GM19452 (cell line): Measurements from ENCODE around the gene ATP11A.
"Not testable (repeated sequence)": the region's sequence is repeated elsewhere in the genome, so short reads cannot be mapped to it uniquely, and the experiment has no call there.

ENCODE experiments used
- ATAC-seq: cut with Tn5 transposase; IDR thresholded peaks from one replicate; pipeline ENCODE4 v1.9.1; 2021; ENCODE audit not compliant: unreplicated experiment

The ATP11A gene

DNA sequence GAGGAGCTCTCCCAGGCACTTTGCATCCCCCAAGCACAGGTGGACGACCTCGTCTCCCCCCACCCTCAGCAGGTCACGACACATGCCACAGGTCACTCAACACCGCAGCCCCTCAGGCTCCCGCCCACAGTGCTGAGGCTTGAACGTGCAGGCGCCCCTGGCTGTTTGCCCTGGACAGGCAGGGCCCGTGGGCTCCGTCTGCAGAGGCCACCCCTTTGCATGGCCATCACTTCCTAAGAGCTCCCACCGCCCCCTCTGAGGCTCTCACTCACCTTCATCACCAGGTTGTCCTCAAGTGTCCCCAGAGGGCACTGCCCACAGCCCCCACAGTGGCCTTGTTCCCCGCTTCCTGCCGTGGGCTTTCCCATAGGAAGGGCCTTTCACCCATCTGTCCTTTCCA, 147.1 kb downstream of the ATP11A start:
- no peak for ATAC-seq

DNA sequence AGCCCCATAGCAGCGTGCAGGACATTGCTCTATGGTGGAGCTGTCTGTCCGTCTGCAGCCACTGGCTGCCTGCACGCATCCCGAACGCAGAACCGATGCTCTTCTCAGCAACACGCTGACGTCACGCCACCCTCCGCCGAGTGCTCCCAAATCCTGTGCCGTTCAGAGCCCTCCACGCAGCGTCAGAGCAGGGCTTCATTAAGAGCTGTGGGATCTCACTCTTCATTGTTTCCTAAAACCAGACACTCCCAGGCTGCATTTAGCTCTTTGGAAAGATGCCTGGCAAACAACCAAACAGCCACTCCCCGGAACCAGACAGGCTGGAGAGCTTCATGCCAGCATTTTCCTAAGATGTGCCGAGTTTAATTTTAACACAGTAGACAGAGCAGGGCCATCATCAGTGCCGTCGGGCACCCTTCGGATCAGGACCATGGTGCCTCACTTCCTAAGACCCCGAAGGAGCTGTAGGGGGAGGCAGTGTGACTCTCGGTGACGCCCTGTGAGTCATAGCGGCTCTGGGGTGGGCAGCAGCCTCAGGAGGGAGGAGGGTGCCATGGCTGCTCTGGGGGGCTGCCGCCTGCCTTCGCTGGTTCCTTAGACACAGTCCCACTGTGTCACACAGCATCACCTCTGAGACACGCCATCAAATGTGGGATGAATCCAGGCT, 147.7 kb downstream of the ATP11A start:
- no peak for ATAC-seq

DNA sequence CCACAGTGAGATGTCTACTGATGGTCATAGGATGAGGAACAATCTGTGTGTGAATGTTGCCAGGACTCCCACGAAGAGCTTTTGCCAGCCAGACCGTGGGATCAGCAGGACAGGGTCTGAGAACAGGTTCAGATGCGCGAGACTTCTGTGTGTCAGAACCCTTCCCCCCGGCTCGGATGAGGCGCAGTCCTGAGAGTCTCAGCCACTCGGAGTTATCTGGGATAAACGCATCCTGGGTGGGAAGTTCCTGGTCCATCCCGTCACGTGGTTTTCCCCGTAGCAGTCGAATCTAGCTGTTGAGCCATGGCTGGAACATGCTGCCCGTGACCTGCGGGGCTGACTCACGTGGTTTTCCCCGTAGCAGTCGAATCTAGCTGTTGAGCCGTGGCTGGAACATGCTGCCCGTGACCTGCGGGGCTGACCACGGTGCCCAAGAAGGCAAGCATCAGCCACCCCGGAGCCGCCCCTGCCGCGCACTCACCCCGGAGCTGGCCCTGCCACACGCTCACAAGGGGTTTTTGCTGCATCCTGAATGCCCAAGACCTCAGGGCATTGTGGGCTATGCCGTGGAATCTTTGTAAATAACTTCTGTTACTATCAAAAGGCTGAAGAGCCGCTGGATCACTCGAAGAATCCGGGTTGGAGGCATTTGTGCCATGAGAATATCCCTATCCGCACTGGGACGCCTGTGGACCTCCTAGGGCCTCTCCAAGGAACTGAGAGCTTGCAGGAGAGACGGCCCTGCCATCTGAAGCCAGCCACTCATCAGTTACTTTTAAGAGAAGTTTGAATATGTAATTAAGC, 148.4 kb downstream of the ATP11A start:
- no peak for ATAC-seq

DNA sequence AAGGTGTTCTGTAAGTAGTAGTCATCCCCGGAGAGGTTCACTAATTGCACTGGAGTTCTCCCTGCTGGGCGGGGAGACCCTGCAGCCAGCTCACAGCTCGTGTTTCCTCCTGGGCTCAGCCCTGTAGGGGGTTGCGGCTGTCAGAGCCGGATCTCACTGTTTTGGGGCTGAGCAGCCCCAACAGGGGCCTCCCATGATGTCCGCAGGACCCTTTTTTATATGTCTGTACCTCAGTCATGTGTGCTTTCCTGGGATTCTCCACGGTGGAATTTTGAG, 148.9 kb downstream of the ATP11A start:
- ATAC-seq, result no peak

GRCh38 chr13:112839356-112840105, 149.7 kb downstream of the ATP11A start:
- no peak for ATAC-seq

- ATAC-seq, result no peak
These were observed 150.8 kb downstream of the ATP11A start for GRCh38 chr13:112840472-112841302.

DNA sequence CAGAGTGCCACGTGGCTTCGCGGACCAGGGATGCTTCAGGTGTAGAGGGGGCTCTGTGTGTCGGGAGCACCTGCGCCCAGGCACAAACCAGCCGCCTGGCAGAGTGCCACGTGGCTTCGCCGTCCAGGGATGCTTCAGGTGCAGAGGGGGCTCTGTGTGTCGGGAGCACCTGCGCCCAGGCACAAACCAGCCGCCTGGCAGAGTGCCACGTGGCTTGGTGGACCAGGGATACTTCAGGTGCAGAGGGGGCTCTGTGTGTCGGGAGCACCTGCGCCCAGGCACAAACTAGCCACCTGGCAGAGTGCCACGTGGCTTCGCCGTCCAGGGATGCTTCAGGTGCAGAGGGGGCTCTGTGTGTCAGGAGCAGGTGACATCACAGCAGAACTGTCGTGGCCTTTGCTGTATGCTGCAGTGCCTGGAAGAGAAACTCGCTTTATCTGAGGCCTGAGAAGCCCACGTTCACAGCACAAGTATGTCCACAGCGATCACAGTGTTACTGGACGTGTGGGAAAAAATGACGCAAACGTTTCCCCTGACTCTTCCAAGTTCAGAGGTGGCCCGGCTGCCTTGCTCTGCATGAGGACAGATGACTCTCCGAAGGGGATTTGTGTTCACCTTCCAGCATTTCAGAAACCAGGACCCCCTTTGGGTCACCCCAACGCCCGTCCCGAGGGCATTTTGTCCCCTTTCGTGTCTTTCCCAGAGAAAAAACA, 151.6 kb downstream of the ATP11A start:
- not testable (repeated sequence) for ATAC-seq

DNA sequence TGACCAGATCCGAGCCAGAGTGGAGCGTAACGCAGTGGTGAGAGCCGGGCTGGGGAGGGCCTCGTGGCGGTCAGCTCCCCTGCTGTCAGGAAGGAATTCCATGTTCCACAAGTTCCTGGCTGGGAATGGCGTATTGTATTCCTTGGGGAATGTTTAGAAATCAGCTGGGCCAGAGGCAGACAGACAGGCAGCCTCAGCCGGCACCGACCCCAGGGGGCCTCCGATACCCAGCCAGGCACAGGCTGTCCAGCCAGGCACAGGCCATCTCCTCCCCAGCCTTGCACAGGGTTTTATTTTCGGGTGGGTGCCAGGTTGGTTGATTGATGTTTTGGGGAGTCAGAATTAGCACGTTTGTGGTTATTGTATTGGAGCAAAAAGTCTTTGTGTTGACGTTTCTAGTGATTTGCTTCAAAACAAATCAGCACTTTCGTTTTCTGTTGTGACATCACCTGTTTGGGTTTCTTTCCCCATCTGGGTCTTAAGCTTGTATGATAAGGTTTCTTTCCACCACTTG, 152.6 kb downstream of the ATP11A start:
- ATAC-seq, result no peak

DNA sequence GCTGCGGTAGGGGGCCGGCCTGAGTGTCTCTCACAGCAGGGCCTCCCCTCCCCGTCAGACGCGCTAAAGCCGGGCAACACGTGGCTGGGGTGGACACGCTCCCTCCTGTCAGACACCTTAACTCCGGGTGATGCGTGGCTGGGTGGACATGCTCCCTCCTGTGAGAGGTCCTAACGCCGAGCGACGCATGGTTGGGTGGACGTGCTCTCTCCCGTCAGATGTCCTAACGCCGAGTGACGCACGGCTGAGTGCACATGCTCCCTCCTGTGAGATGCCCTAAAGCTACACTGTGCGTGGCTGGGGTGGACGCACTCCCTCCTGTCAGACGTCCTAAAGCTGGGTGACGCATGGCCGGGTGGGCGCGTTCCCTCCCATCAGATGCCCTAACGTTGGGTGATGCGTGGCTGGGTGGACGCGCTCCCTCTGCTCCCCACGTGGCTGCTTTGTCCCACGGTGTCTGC, 153.1 kb downstream of the ATP11A start:
- ATAC-seq, result no peak

DNA sequence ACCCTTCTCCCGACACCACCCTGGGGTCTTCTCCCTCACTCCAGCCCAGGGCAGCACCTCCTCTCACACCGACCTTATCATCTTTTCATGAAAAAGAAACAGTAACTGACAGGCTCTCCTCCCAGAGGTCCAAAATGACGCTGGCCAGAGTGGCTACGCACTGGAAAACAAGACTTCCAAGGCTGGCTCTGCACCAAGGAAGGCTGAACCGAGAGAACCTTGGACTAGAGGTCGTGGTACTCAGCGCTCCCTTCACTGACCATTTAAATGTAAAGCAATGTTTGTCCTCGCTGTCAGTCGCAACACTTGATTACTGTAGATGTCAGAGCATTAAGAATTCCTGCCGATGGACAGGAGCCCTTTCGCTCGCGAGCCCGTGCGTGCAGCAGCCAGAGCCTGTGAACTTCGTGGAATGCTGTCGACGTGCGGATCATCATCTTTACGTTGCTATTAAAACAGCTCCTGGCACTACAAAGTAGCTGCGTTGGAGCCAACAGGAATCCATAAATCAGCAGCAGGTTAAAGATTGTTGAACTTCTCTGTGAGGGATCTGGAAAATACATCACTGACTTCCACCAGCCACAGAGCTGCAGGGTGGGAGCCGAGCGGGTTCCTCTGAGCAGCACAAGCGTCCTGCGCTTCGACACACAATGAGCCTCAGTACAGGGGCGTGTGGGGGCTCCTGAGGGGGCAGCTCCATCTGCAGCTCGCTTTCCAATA, 153.7 kb downstream of the ATP11A start:
- no peak for ATAC-seq

GRCh38 chr13:112844411-112844810, 154.6 kb downstream of the ATP11A start:
- no peak for ATAC-seq

GRCh38 chr13:112844879-112845278, 155.0 kb downstream of the ATP11A start:
- no peak for ATAC-seq

DNA sequence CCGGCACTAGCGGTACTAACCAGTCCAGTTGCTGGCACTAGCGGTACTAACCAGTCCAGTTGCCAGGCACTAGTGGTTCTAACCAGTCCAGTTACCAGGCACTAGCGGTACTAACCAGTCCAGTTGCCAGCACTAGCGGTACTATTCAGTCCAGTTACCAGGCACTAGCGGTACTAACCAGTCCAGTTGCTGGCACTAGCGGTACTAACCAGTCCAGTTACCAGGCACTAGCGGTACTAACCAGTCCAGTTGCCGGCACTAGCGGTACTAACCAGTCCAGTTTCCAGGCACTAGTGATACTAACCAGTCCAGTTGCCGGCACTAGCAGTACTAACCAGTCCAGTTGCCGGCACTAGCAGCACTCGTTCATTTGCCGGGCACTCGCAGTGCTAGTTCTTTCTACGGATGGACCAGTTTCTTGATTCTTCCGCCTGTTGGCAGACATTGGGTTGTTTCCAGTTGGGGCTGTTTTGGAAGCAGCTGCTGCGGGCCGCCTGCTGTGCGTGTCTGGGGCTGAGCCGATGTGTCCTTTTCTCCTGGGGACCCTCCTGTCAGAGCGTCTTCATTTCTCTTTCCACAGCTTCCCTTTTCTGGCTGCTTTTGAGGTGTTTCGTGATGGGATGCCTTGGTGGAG, 155.8 kb downstream of the ATP11A start:
- ATAC-seq, result no peak

GRCh38 chr13:112846411-112847115, 156.7 kb downstream of the ATP11A start:
- ATAC-seq, result no peak

DNA sequence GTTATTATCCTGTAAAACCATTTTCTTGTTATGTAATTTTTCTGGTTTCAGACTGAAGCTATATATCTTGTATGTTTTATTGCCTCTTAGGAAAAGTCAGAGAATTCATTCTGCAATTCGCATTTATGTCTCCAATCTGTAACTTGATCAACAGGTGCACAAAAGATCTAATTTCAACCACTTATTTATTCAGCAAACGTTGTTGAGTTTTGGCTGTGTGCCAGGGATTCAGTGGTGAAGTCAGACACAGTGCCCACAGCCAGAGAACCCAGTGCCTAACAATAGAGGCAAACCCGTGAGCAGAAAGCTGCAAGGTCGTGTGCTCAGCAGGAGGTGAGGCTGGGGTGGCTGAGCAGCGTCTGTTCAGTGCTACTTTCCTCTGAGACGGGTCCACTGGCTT, 159.7 kb downstream of the ATP11A start:
- ATAC-seq, result no peak

- no peak for ATAC-seq
These were observed 160.4 kb downstream of the ATP11A start for GRCh38 chr13:112850273-112850672.

- ATAC-seq, result no peak
These were observed 161.5 kb downstream of the ATP11A start for GRCh38 chr13:112851107-112852038.
